ENCODE measurements around the gene AGO3. TPM values are rescaled to one million over a fixed set of nuclear protein-coding genes. Genes with fewer than 3 reads are reported as not detected.

The AGO3 gene
- 8.4 and 11.3 TPM in 2 replicates for total RNA-seq

DNA sequence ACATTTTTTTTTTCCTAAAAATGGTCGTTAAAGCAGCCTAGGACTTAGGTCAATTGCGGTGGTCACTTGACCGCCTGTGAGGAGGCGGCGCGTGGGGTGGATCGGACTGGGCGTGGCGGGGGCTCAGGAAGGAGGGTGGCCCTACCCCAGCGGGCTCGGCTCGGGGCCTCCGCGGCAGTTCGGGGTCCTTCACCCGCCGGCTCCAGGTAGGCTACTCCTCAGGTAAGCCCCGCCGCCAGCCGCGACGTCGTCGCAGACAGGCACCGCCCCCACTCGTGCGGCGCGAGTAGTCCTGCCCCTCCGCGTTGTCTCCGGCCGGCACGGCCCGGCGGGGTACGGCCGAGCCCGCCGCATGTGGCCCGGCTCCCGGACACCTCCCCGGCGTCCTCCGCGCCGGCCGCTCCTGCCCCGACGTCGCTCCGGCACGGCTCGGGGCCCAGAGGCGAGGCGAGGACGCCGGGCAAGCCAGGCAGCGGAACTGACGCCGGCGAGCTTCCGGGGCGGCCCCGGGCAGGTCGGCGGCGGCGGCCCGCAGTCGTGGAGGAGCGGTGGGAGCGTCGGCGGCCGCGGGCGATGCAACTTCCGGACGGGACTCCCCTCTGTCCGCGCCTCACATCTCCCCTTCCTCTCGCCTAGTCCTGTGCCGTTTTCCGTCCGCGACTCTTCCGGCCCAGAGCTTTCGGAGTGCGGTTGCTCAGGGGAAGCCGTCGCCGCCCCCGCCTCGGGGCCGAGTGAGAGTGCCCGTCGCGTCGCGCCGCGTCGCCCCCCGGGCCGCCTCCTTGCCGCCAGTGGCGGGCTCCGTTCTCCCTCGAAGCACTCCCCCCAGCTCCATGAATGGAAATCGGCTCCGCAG is at the start of gene AGO3:
TSS of gene AGO3 (plus strand) at position 513 of the 853 bp plus-strand sequence. CDS start at position 835, 322 bp downstream.

DNA sequence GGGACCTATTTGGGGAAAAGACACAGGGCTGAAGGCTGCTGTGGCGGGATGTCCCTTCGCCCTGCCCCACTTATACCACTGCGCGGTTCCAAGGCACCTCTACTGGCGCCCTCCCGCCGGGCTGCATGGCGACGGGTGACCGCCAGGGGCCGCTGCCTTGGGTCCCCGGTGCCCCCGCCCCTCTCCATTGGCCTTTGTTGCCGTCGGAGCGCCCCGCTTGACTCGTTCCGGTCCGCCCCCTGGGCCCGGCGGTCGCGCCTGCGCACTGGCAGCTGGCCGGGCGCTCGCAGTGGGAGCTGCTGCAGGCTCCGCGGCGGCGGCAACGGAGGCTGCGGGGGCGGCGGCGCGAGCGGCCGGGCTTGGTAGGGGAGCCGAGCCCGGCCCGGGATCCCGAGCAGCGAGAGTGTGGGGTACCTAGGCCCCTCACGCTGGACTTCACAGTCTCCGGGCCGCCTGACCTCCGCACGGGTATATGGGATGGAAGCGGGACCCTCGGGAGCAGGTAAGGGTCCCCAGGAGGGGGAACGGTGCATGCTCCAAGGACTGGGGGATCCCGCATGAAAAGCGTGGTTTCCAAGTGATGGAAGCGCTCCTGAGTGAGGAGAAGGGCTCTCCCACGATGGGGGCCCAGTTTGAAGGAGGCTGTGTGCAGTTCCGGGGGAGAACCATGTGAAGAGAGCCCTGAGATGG is 47.8 kb upstream of the AGO3 start, which contains the start of gene AGO1:
TSS of gene AGO1 (plus strand) at position 265 of the 690 bp plus-strand sequence. CDS start at position 478, 213 bp downstream.

DNA sequence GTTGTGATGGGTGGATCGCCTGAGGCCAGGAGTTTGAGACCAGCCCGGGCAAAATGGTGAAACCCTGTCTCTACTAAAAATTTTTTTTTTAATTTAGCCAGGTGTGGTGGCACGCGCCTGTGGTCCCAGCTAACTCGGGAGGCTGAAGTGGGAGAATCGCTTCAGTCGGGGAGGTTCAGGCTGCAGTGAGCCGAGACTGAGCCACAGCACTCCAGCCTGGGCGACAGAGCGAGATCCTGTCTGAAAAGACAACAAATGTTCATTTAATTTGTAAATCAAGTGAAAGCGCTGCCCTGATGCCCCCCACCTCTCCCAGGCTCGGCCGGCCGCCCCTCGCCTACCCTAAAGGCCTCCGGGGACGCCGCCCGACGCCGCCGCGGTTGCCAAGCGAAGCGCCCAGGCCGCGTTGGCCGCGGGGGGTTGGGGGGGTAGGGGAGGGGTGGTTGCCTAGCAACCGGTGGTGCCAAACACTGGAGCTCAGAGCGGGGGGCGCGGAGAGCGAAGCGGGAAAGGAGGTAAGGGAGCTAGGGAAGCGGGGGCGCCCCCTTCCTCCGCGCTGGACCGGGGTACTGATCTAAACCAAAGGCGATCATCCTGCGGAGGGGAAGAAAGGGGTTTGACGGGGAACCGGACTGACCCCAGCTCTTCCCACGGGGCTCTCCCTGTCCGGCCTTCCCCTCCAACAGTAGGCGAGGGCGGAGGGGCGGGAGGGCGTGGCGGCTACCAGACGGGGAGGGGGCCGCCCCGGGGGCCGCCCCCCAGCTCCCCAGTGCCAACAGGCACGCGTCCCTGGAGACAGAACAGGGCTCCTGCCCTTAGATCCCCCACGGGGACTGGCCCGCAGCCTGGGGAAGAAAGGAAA is 153.0 kb downstream of the AGO3 start, which contains the start of gene TEKT2:
TSS of gene TEKT2 (plus strand) at position 460 of the 862 bp plus-strand sequence. CDS start 828 bp downstream, outside the sequence.

DNA sequence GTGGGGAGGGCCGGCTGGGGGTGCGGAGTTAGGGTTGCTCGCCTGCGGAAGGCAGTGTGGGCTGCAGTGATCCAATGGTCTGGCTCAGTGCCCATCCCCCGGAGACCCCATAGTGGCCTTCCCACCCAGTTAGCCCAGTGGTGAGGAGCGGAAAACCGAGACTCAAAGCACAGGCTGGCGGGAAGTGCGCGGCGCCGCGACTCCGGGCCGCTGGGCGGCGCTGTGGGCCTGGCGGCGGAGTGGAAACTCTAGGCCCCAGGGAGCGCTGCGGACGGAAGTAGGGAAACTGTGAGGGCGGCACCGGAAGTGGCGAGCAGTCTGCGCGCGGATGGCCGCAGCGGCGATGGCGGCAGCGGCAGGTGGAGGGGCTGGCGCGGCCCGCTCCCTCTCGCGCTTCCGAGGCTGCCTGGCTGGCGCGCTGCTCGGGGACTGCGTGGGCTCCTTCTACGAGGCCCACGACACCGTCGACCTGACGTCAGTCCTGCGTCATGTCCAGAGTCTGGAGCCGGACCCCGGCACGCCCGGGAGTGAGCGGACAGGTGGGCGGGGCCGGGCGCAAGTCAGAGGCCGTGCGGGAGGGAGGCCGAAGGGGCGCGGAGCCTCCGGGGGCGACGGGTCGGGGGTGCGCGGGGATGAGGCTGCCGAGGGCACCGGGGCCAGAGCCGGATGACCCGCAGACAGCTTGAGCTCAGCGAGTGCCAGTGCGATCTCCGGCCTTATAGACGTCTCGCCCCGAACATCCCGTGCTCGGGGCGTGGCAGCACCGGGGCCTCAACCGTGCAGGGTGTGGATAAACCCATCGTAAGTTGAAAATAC is 157.9 kb downstream of the AGO3 start, which contains the start of gene ADPRS:
TSS of gene ADPRS (plus strand) at position 316 of the 816 bp plus-strand sequence. CDS start at position 329, 13 bp downstream.

Other genes starting within 250 kb of the AGO3 start
- 21.3 and 23.0 TPM in 2 replicates for gene C1orf216, start 212.2 kb upstream of the AGO3 start, total RNA-seq
- 1.7 and 1.8 TPM in 2 replicates for gene CLSPN, start 161.1 kb upstream of the AGO3 start, total RNA-seq
- 13.2 and 20.3 TPM in 2 replicates for gene AGO4, start 123.1 kb upstream of the AGO3 start, total RNA-seq
- gene AGO1, start 47.9 kb upstream of the AGO3 start, total RNA-seq = 6.9 and 10.1 TPM in 2 replicates
- gene TEKT2, start 153.0 kb downstream of the AGO3 start, total RNA-seq = under 0.01 and 0.09 TPM in 2 replicates
- gene ADPRS, start 157.8 kb downstream of the AGO3 start, total RNA-seq = 18.7 and 21.0 TPM in 2 replicates
- gene COL8A2, start 194.1 kb downstream of the AGO3 start, total RNA-seq = 3.0 and 8.0 TPM in 2 replicates
- 70.9 and 72.6 TPM in 2 replicates for gene TRAPPC3, start 218.4 kb downstream of the AGO3 start, total RNA-seq
- gene MAP7D1, start 225.1 kb downstream of the AGO3 start, total RNA-seq = 53.5 and 54.1 TPM in 2 replicates